ENCODE results near the gene ANGEL1.

Gene ANGEL1

GRCh38 chr14:76781648-76782051 is 31.0 kb downstream of the ANGEL1 start:
- TF ChIP-seq CTCF (IDR thresholded peaks at IDR 0.05; ENCODE audit: insufficient read depth, low read length, poor library complexity, severe bottlenecking) = no peak

DNA sequence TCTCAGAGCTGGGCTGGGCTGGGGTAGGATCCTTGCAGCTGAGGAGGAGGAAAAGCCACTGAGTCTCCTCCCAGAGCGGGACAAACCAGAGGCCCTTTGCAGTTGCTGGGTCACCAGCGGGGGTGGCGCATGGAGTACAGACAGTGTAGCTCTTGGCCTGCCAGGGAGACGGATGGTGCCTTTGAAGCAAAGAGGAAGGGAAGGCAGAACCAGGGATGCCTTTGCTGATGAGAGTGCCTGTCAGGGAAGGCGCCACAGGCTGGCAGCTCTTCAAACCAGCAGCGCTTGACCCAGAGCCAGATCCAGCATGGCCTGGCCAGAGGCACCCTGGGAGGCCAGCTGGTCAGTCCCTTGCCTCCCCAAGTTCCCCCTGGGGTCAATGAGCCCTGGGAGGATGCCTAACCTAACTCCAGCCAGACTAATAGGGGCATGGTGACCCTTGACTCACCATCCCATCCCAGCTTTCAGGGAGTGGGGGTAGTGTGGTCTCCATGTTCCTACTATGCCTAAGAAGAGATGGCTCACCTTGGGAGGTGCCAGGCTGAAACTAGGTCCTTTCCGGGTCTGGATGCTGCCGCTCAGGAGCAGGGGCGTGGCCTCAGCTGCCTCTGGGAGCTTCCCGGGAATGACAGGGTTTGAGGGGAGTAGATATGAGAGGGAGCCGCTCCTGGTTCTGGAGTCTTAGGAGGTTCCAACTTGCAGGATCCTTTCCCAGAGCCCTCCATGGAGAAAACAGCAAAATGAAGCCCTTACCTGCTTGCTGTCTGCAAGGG is 31.6 kb downstream of the ANGEL1 start:
- H3K4me3 ChIP-seq (replicated peaks; ENCODE audit: low read depth, low read length) = no peak overlapping the region
- DNase-seq (ENCODE audit: extremely low read depth, insufficient read length) = no peak
- no peaks in the 10 kb centered on the region for H3K27me3 ChIP-seq (replicated peaks; ENCODE audit: control insufficient read depth, insufficient read depth, low read length)
- TF ChIP-seq CTCF (IDR thresholded peaks at IDR 0.05; ENCODE audit: insufficient read depth, low read length, poor library complexity, severe bottlenecking) = no peak
- H3K36me3 ChIP-seq (ENCODE audit: control insufficient read depth, insufficient read depth, low read length) = peaks cover 13% of the 10 kb centered on the region

More at GRCh38 chr14:76781648-76782051, 31.0 kb downstream of the ANGEL1 start:
- no peaks in the 10 kb centered on the region for H3K27me3 ChIP-seq (replicated peaks; ENCODE audit: control insufficient read depth, insufficient read depth, low read length)
- DNase-seq (ENCODE audit: extremely low read depth, insufficient read length) = no peak
- no peak overlapping the region for H3K4me3 ChIP-seq (replicated peaks; ENCODE audit: low read depth, low read length)
- H3K36me3 ChIP-seq (ENCODE audit: control insufficient read depth, insufficient read depth, low read length) = peaks cover 15% of the 10 kb centered on the region

DNA sequence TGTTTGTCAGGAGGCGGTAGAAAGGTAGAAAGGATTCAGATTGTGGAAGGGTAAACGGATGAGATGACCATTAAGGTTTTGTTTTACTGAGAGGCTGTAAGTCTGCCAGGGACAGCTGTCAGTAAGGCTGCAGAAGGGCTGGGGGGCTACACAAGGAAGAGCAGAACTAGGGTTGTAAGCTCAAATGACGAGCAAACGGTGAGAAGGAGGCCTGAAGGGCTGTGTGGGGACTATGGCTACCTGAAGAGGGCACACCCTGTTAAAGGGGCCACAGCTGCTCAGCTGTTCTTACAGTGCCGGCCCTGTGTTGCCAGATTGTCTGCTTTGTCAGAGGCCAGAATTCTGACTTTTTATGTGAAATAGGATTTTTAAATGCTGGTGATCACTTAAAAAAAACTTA is 32.3 kb downstream of the ANGEL1 start:
- H3K27me3 ChIP-seq (replicated peaks; ENCODE audit: control insufficient read depth, insufficient read depth, low read length) = no peaks in the 10 kb centered on the region
- DNase-seq (ENCODE audit: extremely low read depth, insufficient read length) = no peak
- no peak overlapping the region for H3K4me3 ChIP-seq (replicated peaks; ENCODE audit: low read depth, low read length)
- H3K36me3 ChIP-seq (ENCODE audit: control insufficient read depth, insufficient read depth, low read length) = peaks cover 13% of the 10 kb centered on the region
- no peak for TF ChIP-seq CTCF (IDR thresholded peaks at IDR 0.05; ENCODE audit: insufficient read depth, low read length, poor library complexity, severe bottlenecking)

DNA sequence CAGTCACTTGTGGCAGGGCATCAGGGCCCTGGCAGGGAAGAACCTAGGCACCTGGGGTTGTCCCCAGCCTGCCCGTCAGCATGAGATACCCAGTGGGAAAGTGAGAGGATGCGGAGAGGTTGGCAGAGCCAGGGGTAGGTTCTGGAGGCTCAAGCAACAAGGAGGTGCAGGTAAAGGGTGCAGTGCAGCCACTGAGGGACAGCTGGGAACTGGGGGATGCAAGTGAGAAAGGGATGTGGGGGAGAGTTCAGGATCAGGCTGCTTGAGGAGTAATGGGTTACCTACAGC is 32.7 kb downstream of the ANGEL1 start:
- Histone ChIP-seq H3K4me3 (replicated peaks; ENCODE audit: low read depth, low read length) (no peak overlapping the region), H3K36me3 (ENCODE audit: control insufficient read depth, insufficient read depth, low read length) (peaks cover 13% of the 10 kb centered on the region), H3K27me3 (replicated peaks; ENCODE audit: control insufficient read depth, insufficient read depth, low read length) (no peaks in the 10 kb centered on the region)
- no peak for TF ChIP-seq CTCF (IDR thresholded peaks at IDR 0.05; ENCODE audit: insufficient read depth, low read length, poor library complexity, severe bottlenecking)
- no peak for DNase-seq (ENCODE audit: extremely low read depth, insufficient read length)

DNA sequence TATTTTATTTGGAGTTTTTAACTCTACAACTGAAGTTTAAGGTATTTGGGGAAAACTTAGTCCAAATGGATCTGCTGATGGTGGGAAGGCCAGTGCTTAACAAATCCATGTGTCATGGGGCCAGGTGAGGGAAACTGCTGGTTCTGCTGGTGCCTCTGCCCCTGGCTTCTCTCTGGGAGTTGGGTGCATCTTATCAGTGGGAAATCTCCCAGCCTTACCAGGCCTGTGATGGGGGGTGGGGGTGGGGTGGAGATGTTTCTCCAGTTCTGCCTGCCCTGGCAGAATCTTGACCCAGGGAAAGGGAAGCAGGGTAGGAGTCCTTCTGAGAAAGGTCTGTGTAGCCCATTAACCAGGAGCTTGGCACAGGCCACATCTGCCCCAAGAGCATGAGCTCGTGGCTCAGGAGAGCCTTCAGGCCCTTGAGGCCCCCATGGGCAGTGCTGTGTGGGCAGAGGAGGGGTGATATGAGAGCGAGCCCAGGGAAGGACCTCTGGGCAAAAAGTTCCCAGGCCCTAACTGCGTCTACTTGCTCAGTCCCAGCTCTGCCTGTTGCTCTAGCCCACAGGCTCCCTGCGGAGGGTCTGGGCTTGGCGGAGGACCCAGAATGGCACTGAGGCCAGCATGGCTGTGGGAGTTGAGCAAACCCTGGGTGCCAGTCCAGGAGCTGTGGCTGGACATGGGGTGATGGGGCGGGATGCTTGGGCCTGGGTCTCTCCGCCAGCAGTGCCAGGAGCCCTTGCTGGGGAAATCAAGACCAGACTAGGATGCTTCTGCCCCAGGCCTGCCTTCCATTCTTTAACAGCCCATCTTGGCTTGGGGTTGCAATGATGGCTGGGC is 33.2 kb downstream of the ANGEL1 start:
- no peak for DNase-seq (ENCODE audit: extremely low read depth, insufficient read length)
- no peak overlapping the region for H3K4me3 ChIP-seq (replicated peaks; ENCODE audit: low read depth, low read length)
- peaks cover 13% of the 10 kb centered on the region for H3K36me3 ChIP-seq (ENCODE audit: control insufficient read depth, insufficient read depth, low read length)
- no peak for TF ChIP-seq CTCF (IDR thresholded peaks at IDR 0.05; ENCODE audit: insufficient read depth, low read length, poor library complexity, severe bottlenecking)
- no peaks in the 10 kb centered on the region for H3K27me3 ChIP-seq (replicated peaks; ENCODE audit: control insufficient read depth, insufficient read depth, low read length)
